Measurements from ENCODE around the gene ADH1B. TPM values are rescaled to one million over a fixed set of nuclear protein-coding genes. Genes with fewer than 3 reads are reported as not detected.
"Not testable (repeated sequence)": the region's sequence is repeated elsewhere in the genome, so short reads cannot be mapped to it uniquely, and the experiment has no call there.

Gene ADH1B
- total and polyA plus RNA-seq, 8 donors: 312 to 1,119 (median 985) TPM

DNA sequence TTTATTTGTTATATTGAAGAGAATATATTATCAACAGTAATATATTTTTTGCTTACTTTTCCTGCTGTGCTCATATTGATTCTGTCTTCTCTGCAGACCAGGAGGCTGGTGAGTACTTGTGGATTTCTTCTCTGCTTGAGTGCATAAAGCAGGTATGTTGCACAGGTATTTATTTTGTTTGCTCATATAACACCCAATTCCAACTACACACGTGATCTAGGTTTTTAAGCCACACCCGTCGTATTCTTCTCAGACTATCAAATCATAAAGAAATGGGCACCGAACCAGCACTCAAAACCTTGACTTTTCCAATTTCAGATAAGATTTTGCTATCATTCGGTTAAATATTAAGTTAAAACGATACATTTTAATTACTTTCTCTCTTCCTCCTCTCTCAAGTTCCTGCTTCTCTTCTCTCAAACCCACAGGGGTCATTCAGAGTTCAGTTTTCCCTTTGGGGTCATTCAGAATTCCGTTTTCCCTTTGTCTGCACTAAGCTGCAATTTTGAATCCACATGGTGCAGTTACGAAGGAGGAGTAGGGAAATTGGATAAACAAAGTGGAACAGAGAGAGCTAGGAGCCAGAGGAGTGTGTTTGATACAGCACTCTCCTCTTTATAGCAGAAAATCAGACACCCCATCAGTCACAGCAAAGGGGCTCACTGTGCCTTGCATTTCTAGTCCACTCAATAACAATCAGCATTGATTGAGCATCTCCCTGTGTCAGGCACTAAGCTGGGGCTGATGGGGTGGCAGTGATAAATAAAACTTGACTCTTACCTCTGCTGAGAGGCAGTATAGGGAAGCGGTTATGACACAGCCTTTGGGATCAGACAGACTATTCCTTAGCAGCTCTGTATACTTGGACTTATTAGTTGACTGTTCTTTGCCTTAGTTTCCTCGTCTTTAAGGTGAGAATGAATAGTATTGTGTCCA, 31.7 kb upstream of the ADH1B start, which contains the start of gene ADH1C:
TSS of gene ADH1C (minus strand) at position 145 of the 936 bp plus-strand sequence. CDS start at position 74, 71 bp downstream.
- no peaks in the 10 kb centered on the region for H3K36me3 ChIP-seq
- peak in 2 of 4 donors; percentile 40 to 68 for DNase-seq
- no peaks in the 10 kb centered on the region for H3K27me3 ChIP-seq
- no peak within 1 kb of the TSS for H3K4me3 ChIP-seq
- peaks cover 0 to 7% of the 10 kb centered on the region in 2 donors for H3K4me1 ChIP-seq
- intact Hi-C loops (cut with DNase I): no loop called here
- peaks cover 0 to 7% of the 10 kb centered on the region in 2 donors for H3K9me3 ChIP-seq
- ATAC-seq: peak; percentile 80
- no peak for TF ChIP-seq CTCF (IDR thresholded peaks at IDR 0.05)
- H3K27ac ChIP-seq: no peak within 1 kb of the TSS

DNA sequence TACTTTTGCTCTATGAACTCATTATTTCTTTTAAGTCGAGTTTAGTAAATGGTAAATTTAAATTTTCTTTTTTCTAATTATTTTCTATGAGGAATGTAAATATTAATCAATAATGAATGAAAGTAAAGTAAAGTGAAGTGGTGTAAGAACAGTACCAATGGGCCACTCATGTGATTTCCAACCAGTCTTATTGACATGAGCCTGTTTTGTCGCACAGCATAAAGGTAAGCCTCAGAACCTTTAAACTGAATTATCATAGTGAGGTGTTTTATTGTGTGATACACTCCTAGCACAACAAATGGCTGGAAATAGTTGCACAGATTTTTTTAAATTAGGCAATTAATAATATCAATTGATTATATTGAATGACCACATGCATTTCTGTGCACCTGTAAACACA, 30.3 kb upstream of the ADH1B start:
- no peak overlapping the region for H3K27ac ChIP-seq
- H3K9me3 ChIP-seq: peaks cover 0 to 7% of the 10 kb centered on the region in 2 donors
- H3K27me3 ChIP-seq: no peaks in the 10 kb centered on the region
- H3K36me3 ChIP-seq: no peaks in the 10 kb centered on the region
- ATAC-seq: no peak
- H3K4me3 ChIP-seq: no peak overlapping the region
- no peak for TF ChIP-seq CTCF (IDR thresholded peaks at IDR 0.05)
- DNase-seq: no peak
- intact Hi-C loops (cut with DNase I): no loop called here
- H3K4me1 ChIP-seq: peaks cover 0 to 7% of the 10 kb centered on the region in 2 donors

DNA sequence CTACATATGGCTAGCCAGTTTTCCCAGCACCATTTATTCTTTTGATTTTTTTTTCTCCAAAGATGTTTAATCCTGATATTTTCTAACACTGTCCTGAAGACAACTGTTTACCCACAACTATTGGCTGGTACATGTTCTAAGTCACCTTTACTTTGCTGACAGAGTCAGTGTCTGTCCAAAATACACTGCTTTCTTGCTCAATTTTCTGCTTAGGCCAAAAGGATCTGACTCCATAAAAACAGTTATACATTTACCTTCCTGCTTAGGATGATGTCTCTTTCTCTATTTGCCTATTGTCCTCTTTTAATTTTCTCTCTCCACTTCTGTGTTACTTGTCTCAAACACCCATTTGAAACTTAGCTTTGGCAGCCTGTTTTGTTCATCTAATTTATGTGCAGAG, 28.1 kb upstream of the ADH1B start:
- ATAC-seq (no peak), DNase-seq (no peak)
- H3K27ac ChIP-seq: no peak overlapping the region
- H3K4me3 ChIP-seq: no peak overlapping the region
- H3K27me3 ChIP-seq: no peaks in the 10 kb centered on the region
- H3K36me3 ChIP-seq: no peaks in the 10 kb centered on the region
- intact Hi-C loops (cut with DNase I): no loop called here
- peaks cover 0 to 7% of the 10 kb centered on the region in 2 donors for H3K4me1 ChIP-seq
- H3K9me3 ChIP-seq: peaks cover 0 to 5% of the 10 kb centered on the region in 2 donors
- TF ChIP-seq CTCF (IDR thresholded peaks at IDR 0.05): no peak

DNA sequence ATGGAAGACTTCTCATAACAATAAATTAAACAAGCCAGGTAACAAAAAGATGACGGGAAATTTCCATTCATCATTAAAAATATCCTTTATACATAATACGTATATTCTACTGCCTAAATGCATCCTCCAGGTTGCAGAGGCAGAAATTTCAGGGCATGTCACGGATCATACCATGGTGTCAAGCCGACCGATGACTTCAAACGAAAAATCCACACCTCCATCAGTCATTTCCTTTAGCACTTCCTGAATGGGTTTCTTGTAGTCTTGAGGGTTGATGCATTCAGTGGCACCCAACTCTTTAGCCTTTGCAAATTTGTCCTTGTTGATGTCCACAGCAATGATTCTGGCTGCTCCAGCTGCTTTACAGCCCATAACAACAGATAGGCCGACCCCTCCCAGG, 21.4 kb upstream of the ADH1B start:
- DNase-seq; H3K36me3 ChIP-seq; H3K4me1 ChIP-seq; ATAC-seq; intact Hi-C loops (cut with DNase I); H3K27ac ChIP-seq; H3K9me3 ChIP-seq; H3K27me3 ChIP-seq; H3K4me3 ChIP-seq: not testable (repeated sequence)

DNA sequence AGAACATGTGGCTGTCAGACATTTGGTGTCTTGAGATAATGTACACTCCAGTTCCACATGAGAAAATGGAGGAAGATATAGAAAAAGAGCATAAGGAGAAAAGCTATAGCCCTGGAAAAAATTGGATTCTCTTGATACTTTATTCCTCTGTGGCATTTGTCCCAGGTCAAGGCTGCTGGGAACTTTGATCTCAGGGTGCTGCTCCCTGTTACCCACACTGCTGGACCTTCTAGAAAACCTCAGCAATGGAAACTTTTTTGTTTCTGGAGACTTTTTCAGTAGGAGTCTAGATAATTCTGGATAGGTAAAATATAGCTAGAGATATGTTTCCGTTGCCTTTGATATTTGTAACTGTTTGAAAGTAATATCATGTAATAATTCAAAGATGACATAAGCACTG, 20.2 kb upstream of the ADH1B start:
- TF ChIP-seq CTCF (IDR thresholded peaks at IDR 0.05): no peak
- intact Hi-C loops (cut with DNase I): no loop called here
- Histone ChIP-seq H3K4me3 (no peak overlapping the region), H3K27me3 (no peaks in the 10 kb centered on the region), H3K4me1 (no peaks in the 10 kb centered on the region), H3K9me3 (no peaks in the 10 kb centered on the region), H3K27ac (no peak overlapping the region), H3K36me3 (no peaks in the 10 kb centered on the region)
- DNase-seq (no peak), ATAC-seq (no peak)

Data from left lung (tissue), 10 donors.